GM19438 (cell line): ENCODE data around the gene ETFB.

Experiments
- ATAC-seq: cut with Tn5 transposase; IDR thresholded peaks from one replicate; pipeline ENCODE4 v1.9.1; 2021; ENCODE audit warnings: low read depth; ENCODE audit not compliant: unreplicated experiment

Gene ETFB

GRCh38 chr19:51331193-51331592 lies 35.0 kb downstream of the ETFB start:
- no peak for ATAC-seq

GRCh38 chr19:51330366-51330765 lies 35.8 kb downstream of the ETFB start:
- no peak for ATAC-seq

- ATAC-seq = no peak
Measured at GRCh38 chr19:51329411-51329810, 36.8 kb downstream of the ETFB start.

DNA sequence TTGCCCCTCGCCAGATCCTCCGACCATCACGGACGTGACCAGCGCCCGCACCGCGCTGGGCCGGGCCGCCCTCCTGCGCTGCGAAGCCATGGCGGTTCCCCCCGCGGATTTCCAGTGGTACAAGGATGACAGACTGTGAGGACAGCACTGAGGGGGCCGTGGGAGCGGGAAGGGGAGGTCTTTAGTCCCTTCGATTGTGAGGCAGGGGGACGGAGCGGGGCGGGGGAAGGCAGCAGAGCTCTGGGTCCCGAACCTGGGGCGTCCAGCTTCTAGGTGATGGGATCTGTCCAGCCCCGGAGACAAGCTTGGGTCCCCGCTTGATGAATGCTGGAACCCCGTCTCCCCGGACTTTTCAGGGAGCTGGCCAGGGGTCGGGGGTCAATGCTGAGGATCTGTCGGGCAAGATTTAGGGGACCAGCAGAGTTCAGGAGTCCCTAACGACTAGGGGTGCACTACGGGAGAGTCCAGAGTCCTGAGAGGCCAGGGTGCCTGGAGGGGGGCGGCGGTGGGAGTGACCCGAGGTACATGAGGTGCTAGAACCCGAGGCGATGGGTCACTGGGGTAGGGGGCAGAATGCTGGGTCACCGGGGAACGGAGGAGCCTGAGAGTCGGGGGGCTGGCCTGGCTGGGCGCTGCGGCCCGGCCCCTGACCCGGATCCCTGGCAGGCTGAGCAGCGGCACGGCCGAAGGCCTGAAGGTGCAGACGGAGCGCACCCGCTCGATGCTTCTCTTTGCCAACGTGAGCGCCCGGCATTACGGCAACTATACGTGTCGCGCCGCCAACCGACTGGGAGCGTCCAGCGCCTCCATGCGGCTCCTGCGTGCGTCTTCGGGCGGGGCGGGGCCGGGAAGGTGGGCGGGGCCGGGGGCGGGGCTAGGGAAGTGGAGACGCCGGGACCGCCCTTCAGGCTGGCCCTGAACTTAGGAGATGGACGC lies 38.9 kb downstream of the ETFB start:
- no peak for ATAC-seq

- no peak for ATAC-seq
Measured at GRCh38 chr19:51326216-51327065, 39.7 kb downstream of the ETFB start.

GRCh38 chr19:51325161-51325976 lies 40.8 kb downstream of the ETFB start:
- ATAC-seq = no peak

DNA sequence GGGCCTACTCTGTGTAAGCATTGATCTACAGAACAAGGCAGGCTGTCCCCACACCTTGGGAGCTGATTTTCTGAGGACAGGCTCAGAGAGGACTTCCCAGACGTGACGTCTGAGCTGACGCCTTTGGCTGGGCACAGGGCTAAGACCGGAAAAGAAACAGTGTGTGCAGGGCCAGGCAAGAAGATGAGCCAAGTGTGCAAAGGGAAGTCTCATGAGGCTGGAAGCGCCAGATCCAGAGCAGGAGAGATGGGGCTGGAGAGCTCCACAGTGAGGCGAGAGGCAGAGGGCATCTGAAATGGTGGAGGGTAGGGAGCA lies 42.1 kb downstream of the ETFB start:
- ATAC-seq = no peak

- ATAC-seq = no peak
Measured at GRCh38 chr19:51323481-51324166, 42.6 kb downstream of the ETFB start.

DNA sequence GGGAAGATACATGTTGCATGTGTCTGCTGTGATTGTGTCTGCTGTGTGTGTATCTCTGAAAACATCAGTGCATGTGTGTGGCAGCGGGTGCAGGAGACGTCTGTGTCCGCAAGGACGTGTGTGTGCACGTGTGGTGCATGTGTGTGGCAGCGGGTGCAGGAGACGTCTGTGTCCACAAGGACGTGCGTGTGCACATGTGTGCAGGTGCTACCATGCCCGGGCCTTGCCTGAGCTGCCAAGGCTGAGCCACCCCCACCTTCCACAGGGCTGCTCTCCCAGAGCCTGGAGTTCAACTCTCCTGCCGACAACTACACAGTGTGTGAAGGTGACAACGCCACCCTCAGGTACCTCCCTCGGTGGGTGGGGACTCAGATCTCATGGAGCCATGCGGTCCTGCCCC lies 44.4 kb downstream of the ETFB start:
- ATAC-seq = no peak

DNA sequence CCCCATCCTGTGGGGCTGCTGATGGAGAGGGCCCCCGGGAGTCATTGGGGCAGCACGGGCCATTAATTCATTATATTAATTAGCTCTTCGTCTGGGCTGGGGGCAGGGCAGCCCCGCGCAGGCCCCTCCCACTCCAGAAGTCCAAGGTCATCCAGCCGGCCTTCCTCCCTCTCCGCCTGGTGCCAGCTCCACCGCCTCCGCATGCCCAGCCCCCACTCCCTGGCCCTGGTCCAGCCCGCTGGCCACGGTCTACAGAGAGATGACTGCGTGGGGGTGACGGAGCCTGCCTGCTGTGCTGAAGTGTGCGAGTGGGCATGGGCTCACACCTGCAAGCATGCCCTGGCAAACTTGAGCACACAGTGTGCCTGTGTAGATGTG lies 45.9 kb downstream of the ETFB start:
- no peak for ATAC-seq

GRCh38 chr19:51319649-51320279 lies 46.4 kb downstream of the ETFB start:
- ATAC-seq = no peak

DNA sequence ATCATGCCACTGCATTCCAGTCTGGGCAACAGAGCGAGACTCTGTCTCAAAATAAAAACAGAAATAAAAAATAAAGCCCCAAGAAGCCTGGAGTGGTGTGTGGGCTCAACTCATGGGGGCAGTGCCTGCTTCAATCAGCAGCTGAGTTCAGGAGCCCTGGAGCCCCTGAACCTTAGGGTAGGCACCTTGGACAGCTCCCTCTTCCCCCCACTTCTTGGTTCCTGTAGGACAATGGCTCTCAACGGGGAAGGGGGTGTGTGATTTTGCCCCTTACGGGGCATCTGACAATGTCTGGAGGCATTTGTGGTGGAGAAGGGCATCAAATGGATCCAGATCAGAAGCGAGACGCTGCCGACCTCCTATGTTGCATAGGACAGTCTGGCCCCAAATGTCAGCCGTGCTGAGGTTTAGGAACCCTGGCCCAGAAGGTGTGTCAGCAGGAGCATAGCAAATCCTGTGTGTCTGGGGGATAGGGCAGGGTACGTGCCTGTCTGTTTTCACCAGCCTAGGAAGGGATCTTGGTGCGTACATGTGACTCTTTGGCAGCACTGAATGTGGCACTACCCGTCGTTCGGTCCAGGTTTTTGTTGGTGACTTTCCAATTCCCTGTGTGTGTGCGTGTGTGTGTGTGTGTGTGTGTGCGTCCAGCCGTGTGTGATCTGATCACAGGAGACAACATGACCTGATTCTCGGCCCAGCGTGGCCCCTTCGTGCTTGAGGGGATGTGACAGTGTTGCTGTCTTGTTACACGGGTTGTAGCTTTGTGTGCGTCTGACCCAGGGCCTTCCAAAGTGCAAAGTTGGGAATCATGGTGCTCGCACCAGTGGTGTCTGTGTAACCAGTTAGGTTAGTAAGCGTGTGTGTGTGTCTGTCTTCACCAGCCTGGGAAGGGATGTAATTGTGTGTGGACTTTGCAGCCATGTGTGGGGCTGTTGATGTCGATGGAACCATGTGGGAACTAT lies 47.2 kb downstream of the ETFB start:
- ATAC-seq = no peak

GRCh38 chr19:51317968-51318367 lies 48.2 kb downstream of the ETFB start:
- ATAC-seq = no peak

GRCh38 chr19:51317376-51317775 lies 48.8 kb downstream of the ETFB start:
- ATAC-seq = no peak

DNA sequence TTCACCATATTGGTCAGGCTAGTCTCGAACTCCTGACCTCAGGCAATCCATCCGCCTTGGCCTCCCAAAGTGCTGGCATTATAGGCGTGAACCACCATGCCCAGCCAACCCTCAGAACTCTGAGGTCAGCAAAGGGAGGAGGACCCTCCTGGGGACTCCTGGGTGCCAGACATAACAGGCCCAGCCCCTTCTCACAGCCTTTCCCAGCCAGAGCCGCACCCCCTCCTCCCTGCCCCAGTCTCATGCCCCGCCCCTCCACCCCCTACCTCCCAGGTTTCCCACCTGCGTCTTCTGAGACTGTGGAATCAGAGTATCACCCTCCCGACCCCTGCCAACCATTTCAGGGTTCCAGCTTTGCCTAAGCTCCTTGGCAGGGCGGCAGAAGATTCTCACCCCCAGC lies 49.5 kb downstream of the ETFB start:
- no peak for ATAC-seq

DNA sequence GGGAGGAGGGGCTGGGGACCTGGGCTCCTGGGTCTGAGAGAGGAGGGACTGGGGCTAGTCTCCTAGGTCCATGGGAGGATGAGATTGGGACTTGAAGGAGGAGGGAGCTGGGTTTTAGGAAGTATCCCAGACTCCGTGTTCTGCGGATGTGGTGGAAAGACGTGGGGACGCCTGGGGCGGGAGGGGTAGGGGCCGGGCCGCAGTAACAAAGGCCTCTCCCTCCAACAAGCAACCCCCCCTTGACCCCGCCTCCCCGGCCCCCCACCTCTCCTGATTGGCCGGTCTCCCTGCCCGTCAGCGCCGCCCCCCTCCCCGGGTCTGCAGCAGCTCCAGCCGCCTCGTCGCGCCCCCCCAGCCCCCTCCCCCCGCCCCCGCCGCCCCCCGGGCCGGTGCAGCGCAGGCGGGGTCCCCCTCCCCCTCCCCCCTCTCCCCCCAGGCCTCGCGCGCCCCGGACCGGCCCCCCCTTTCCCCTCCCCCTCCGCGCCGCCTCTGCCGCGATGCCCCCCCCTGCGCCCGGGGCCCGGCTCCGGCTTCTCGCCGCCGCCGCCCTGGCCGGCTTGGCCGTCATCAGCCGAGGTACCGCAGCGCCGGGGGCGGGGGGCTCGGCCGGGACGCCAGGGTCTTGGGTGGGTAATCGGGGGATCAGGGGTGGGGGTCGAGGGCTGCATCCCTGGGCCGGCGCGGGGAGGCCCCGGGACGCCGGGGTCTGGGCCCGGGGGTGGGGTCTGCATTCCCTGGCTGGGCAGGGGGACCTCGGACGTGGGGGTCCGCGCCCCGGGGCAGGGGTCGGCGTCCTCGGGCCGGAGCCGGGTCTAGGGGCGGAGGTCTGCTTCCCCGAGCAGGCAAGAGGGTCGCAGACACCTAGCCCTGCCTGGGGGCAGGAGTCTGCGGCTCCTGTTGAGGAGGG lies 54.6 kb downstream of the ETFB start, which contains the start of gene IGLON5:
Gene IGLON5, plus strand, starts transcription at position 294 of the 907 bp plus-strand sequence. Its CDS starts 204 bp downstream, at position 498.
- ATAC-seq = no peak

- no peak for ATAC-seq
Measured at GRCh38 chr19:51305479-51305878, 60.7 kb downstream of the ETFB start.

GRCh38 chr19:51301266-51301665 lies 64.9 kb downstream of the ETFB start:
- ATAC-seq = no peak
